GM18526 (cell line): ENCODE data around the gene PPP1R12B.

Experiments
- POLR2A ChIP-seq: IDR thresholded peaks from 3 replicates; pipeline ENCODE4 v1.6.1; 2011; ENCODE audit not compliant: insufficient read length; ENCODE audit errors: extremely low read depth

PPP1R12B gene

GRCh38 chr1:202348509-202349205, at the start of gene PPP1R12B:
Gene PPP1R12B (plus strand): TSS chr1:202348699. CDS start chr1:202348852, 153 bp downstream.
- peak; percentile 69 for TF ChIP-seq POLR2A

- no peak for TF ChIP-seq POLR2A
These were observed 46.3 kb upstream of the PPP1R12B start for GRCh38 chr1:202302166-202302565.

DNA sequence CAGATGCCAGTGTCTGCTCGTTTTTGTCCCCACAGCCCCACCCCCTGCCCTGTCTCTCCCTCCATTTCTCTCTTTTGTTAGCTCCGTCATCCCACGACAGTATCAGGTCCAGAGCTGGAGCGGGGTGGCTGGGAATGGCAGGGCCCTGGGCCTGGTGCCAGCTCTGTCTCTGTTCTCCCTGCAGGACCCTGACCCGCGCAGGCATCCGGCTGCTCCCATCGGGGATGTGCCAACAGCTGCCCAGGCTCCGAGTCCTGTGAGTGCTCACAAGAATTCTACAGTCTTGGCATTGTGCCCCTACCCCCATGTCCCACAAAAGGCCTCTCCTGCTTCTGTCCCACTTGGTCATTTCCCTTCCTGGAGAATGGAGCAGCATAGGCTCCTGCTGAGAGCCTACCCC, 44.1 kb upstream of the PPP1R12B start:
- no peak for TF ChIP-seq POLR2A

DNA sequence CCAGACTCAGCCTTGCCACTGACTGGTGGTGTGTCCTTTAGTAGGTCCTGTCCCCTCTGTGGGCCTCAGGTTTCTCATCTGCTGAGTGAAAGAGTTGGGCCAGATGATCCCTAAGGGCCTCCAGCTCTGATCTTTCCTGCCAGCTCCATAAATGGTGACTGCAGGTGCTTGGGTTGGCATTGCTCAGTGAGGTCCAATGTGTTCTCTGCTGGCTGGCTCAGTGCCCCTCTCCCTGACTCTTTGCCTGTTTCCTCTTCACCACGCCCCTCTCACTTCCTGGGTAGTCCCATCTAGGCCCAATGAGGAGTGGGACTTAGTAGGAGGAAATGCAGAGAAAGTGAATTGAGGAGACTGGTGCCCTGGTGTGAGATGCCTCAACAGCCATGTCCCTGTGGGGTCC, 43.3 kb upstream of the PPP1R12B start:
- no peak for TF ChIP-seq POLR2A

GRCh38 chr1:202306535-202307345, 41.8 kb upstream of the PPP1R12B start:
- no peak for TF ChIP-seq POLR2A

DNA sequence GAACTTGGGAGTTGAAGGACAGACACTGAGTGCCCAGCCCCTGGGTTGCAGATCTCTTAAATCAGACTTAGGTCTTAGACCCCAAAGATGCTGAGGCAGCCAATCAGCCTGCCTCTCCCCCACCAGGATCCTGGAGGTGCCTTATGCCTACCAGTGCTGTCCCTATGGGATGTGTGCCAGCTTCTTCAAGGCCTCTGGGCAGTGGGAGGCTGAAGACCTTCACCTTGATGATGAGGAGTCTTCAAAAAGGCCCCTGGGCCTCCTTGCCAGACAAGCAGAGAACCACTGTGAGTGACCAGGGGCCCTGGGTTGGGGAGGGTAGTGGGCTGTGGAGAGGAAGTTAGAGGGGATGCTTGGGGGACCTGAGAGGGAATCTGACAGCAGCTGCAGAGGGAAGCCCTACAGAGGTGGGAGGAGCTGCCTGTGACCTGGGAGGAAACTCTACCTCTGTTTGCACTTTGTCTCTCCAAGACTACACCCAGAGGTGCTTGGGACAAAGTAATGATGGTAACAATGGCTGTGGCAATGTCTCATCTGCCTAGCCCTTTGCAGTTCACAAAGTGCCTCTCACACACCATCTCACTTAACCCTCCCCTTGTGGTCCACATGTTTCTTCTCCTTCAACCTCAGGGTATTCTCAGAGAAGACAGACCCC, 38.3 kb upstream of the PPP1R12B start:
- TF ChIP-seq POLR2A = no peak

DNA sequence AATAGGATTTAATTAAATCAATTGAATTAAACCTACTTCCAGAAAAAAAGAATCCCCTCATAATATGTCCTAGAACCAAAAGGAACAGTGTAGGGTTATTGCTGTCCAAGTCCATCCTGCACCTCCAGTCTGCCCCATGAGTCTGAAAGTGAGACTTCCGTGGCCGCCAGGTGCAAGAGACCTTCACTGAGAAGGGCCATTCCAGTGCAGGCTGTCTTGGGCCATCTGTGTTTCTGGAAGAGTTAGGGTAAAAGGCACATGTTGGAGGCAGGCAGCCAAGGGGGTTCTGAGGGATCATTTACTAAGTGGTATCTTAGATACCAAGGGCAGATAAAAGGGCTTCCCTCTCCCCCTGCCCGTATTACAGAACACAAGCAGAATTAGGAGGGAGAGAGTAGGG, 37.8 kb upstream of the PPP1R12B start:
- TF ChIP-seq POLR2A = no peak

DNA sequence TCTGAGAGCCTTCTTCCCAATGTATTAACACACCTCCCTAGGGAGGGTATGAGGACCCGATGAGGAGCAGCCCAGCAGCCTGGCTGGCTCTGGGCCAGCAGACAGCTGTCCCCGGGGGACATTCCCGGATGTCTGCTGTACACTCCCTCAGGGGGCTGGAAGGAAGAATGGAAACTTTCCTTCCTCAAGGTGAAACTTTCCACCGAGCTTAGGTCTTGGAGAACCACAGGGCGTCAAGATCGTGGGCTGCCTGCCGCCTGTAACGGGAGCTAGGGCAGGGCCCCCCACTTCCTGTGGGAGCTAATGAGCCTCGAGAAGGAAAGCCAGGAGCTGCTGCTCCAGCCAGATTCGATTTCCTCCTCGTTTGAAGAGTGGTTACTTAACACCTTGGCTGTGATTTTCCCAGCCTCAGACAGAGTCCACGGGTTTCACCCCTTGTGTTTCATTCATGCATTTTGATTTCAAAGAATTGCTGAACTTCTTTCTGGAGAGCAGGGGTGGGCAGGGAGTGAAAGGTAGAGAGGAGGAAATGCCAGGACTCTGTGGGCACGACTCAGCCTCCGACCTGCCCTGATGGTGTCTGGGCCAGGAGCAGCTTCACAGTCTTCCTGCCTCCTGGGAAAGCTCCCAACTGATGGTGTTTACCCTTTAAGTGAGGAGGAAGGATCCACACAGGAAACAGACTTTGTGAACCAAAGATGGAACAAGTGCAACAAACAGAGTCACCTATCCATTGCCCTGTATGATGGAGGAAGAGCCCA, 36.4 kb upstream of the PPP1R12B start:
- no peak for TF ChIP-seq POLR2A

DNA sequence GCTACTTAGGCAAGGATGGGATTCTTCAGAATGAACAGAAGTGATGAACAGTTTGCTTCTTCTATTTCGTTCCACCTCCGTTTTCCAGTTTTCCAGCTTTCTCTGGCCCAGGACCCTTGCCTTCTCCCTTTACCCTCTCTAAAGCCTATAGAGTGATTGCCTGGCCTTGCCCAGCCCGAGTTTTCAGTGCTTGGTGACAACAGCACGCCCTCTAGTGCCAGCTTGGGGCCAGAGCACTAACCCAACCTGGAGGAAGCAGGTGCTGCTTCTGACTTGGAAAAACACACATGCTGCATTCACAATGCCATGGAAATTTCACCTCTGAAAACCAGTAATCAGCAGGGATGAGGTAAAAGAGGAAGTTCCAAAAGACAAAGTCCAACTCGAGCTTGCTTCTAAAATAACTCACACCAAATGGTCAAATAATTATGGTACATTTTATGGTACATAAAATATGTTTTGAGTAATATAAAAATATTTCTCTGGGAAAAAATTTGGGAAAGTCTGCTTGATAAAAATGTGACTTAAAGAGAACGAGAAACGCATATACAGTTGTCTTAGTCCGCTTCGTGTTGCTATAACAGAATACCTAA, 32.8 kb upstream of the PPP1R12B start:
- no peak for TF ChIP-seq POLR2A

DNA sequence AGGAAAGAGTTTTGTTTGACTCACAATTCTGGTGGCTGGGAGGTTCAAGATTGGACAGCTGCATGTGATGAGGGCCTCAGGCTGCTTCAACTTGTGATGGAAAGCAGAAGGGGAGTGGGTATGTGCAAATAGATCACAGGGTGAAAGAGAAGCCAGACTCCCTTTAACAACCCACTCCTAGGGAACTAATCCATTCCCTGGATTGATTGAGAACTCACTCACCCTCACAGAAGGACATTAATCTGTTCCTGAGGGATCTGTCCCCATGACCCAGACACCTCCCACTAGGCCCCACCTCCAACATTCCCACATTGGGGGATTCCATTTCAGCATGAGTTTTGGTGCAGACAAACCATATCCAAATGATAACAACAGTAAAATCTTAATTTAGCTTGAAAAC, 32.3 kb upstream of the PPP1R12B start:
- no peak for TF ChIP-seq POLR2A

- no peak for TF ChIP-seq POLR2A
These were observed 30.3 kb upstream of the PPP1R12B start for GRCh38 chr1:202317941-202318925.

DNA sequence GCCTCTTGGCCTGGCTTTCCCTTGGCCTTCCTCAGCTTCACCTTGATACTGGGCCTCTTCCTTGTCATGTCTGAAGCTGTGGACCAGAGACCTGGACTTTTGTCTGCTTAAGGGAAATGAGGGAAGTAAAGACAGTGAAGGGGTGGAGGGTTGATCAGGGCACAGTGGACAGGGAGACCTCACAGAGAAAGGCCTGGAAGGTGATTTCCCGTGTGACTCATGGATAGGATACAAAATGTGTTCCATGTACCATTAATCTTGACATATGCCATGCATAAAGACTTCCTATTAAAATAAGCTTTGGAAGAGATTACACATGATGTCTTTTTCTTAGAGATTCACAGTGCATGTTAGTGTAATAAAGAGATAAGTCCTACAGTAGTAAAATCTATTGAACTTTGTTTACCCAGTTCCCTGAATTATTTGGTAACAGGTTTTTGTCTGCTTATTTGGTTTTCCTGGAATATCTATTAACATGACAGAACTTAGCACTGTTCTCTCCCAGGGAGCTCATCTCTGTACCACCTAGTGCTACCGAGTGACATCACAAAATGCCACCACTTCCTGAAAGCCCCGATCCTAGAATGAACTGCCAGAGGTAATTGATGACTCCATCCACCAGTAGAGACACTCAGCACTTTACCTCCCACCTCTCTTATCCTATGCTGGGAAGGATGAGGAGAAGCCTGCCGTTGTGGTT, 29.0 kb upstream of the PPP1R12B start:
- TF ChIP-seq POLR2A = no peak

DNA sequence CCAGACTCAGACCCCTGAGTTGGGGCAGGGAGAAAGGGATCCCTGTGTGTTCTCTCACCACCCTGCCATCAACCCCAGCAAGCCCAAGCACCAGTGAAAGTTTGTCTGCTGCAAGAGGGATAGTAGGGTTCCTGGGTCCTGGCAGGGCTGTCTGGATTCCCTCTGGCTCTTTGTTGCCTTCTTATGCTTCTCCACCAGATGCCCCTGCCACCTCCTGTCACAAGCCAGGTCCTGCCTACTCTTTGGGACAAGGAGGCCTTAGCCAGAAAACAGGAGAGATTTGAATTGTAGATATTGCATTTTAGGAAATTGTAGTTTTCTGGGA, 28.5 kb upstream of the PPP1R12B start:
- TF ChIP-seq POLR2A = no peak

DNA sequence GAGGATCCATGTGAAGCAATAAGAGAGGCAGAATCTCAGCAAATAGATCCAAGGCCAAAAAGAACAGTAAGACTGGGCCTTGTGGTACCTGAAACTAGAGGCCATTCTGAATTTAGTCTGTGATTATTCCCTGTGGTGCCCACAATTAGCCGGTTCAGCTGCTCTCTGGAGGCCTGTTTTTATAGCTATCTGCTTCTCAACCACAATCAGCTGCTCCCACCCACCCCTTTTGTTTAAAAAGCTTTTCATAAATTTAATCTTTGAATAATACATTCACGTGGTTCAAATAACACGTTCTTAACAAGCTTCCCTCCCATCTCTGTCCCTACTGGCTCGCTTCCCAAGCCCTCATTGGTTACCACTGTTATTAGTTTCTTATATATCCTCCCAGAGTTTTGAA, 24.8 kb upstream of the PPP1R12B start:
- no peak for TF ChIP-seq POLR2A

GRCh38 chr1:202324646-202325045, 23.9 kb upstream of the PPP1R12B start:
- TF ChIP-seq POLR2A = no peak
